GM12865 (cell line): ENCODE results near the gene GIT1.

ENCODE experiments used
- DNase-seq: peaks from one replicate; pipeline ENCODE4 v3.0.0; 2010; ENCODE audit warnings: low read depth
- H3K4me3 ChIP-seq: 2 replicates; pipeline ENCODE4 v1.5.1; 2011; ENCODE audit warnings: mild to moderate bottlenecking, low read depth, low read length, control low read depth
- TF ChIP-seq, protein P1 (sequence below): IDR thresholded peaks from 2 replicates; pipeline ENCODE4 v1.5.1; 2011; ENCODE audit warnings: low read length, control low read depth, low read depth, inconsistent platforms; ENCODE audit not compliant: insufficient read depth; ENCODE audit errors: missing control alignments

The GIT1 gene

GRCh38 chr17:29615492-29616299 lies 26.2 kb upstream of the GIT1 start:
- peak; percentile 84 for DNase-seq
- TF ChIP-seq, protein P1, sequence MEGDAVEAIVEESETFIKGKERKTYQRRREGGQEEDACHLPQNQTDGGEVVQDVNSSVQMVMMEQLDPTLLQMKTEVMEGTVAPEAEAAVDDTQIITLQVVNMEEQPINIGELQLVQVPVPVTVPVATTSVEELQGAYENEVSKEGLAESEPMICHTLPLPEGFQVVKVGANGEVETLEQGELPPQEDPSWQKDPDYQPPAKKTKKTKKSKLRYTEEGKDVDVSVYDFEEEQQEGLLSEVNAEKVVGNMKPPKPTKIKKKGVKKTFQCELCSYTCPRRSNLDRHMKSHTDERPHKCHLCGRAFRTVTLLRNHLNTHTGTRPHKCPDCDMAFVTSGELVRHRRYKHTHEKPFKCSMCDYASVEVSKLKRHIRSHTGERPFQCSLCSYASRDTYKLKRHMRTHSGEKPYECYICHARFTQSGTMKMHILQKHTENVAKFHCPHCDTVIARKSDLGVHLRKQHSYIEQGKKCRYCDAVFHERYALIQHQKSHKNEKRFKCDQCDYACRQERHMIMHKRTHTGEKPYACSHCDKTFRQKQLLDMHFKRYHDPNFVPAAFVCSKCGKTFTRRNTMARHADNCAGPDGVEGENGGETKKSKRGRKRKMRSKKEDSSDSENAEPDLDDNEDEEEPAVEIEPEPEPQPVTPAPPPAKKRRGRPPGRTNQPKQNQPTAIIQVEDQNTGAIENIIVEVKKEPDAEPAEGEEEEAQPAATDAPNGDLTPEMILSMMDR = no peak
- H3K4me3 ChIP-seq = peak overlapping the region; percentile 48

- peak overlapping the region; percentile 48 for H3K4me3 ChIP-seq
- TF ChIP-seq, protein P1 = no peak
- no peak for DNase-seq
These were observed 25.6 kb upstream of the GIT1 start for GRCh38 chr17:29615048-29615385.

- H3K4me3 ChIP-seq = no peak overlapping the region
These were observed 25.1 kb upstream of the GIT1 start for GRCh38 chr17:29614349-29615047.

GRCh38 chr17:29613856-29614255 lies 24.4 kb upstream of the GIT1 start:
- H3K4me3 ChIP-seq = no peak overlapping the region
- TF ChIP-seq, protein P1 = no peak
- DNase-seq = no peak

More at GRCh38 chr17:29614349-29615047, 25.1 kb upstream of the GIT1 start:
- TF ChIP-seq, protein P1 = no peak
- DNase-seq = no peak

- TF ChIP-seq, protein P1 = peak; percentile 74
- no peak overlapping the region for H3K4me3 ChIP-seq
- DNase-seq = peak; percentile 88
These were observed 23.9 kb upstream of the GIT1 start for GRCh38 chr17:29613352-29613837.

GRCh38 chr17:29612404-29613280 lies 23.2 kb upstream of the GIT1 start:
- no peak for DNase-seq
- TF ChIP-seq, protein P1 = no peak
- no peak overlapping the region for H3K4me3 ChIP-seq
